Hippocampal formation (tissue), 2 donors: Measurements from ENCODE around the gene ARMCX2.
A peak's percentile ranks its signal among the peaks of the same experiment; 100 is the strongest.
"Not testable (repeated sequence)": the region's sequence is repeated elsewhere in the genome, so short reads cannot be mapped to it uniquely, and the experiment has no call there.

Experiments
- DNase-seq, 2 donors: peaks; one replicate each; lab custom pipeline; 2025; lab: John Stamatoyannopoulos, UW

The ARMCX2 gene

DNA sequence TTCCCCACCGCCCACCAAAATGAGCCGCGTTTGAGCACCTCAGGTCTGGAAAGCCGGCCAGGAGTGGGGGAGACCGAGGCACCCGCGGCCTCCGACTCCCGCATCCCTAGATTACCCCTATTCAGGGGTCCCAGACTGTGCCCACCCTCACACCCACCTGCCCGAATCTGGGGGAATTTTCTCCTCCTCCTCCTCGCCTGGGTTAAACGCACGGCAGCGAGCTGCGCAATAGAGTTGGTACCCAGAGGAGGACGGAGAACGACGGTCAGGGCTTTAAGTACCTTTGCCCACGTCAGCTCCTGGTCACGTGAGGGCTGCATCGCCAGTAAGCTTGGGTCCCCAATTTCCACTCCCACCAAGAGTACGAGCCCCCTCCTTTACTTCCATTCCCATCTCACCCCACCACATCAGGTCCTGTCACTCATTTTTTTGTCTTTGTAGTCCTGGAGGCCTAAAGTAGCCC, at the start of gene ARMCX2:
ARMCX2 (minus strand) TSS at position 250 of the 463 bp plus-strand sequence. CDS start 2,262 bp downstream, outside the sequence.
- peak; percentile 9 to 56 for DNase-seq

DNA sequence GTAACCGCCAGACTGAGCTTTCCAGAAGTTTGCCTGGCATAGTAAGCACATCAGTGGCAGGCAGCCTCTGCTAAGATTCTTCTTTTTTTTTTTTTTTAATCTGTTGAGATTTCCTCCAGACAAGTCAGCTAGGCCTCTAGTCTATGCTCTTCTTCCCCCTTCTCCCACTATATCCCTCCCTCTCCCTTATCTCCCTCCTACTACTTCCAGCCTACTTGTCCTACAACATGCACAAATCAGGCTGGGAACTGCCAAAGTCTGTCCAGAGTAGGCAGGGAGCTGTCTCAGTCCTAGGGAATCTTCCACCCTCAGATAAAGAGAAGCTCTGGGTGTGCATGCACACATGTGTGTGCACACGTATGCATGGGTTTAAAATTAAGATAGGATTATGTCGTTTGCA, 49.7 kb upstream of the ARMCX2 start:
- no peak for DNase-seq

DNA sequence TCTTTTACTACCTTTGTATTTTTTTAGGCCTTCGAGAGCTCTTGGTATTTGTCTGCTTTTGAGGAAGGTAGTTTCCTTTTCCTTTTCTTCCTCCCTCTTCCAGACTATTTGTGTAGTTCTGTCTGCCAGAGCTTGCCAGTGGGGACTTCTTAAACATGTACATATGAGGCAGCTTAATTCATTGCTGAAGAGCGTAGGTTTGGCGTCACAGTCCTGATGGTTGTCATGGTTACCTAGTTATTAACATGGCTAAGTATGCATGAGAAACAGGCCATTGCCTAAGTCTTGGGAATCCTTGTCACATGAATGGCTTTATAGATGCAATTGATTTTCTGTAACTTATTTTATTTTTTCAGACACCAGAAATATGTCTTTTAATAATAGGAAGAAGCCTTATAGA, 48.5 kb upstream of the ARMCX2 start:
- no peak for DNase-seq

DNA sequence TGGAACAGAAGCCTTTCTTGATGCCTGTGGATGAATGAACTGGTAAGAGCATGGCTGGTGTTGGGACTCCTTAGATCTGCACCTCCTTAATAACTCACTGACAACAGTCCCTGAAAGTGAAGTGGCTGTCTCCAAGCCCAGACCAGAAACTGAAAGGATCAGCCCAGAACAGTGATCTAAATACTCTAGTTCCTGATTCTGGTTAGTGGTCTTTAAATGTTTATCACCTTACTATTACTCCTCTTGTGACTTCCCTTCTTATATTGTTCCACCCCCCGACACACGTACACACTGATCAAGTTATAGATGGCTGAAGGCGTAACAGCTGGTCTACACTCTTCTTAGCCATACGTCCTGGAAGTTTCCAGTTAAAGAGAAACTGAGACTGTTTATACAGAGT, 33.8 kb upstream of the ARMCX2 start:
- DNase-seq: no peak

DNA sequence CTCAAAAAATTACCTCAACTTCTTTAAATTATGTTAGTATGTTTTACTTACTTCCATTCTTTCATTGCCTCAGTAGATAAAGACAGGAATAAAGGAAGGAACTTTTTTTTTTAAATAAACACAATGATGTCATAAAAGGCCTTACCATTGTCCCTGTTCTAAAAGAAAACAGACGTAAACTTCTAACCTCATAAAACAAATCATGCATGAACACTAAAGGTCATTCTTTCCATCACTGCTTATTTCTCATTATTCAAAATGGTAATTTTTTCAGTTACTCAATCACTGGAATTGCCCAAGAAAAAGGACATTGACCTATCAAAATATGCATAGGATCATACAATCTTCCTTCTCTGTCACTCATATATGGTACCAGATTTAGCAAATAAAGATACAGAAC, 32.2 kb upstream of the ARMCX2 start:
- DNase-seq: no peak

DNA sequence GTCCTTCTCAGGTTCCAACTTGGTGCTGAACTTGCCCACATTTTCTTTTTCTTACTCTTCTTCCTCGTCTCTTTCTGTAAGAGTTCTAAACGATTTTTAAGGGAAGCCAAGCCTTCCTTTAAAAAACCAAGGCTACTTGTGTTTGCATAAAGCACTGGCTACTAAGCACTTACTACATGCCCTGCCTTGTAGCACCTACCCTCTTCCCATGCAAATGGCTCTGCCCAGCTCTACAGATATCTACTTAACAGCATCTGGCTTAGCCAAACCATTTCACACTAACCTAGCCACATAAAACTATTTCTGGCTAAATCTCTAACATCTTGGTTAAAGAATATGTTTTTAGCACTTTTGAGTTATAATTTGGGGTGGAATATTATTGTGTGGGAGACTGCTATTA, 26.9 kb upstream of the ARMCX2 start:
- no peak for DNase-seq

DNA sequence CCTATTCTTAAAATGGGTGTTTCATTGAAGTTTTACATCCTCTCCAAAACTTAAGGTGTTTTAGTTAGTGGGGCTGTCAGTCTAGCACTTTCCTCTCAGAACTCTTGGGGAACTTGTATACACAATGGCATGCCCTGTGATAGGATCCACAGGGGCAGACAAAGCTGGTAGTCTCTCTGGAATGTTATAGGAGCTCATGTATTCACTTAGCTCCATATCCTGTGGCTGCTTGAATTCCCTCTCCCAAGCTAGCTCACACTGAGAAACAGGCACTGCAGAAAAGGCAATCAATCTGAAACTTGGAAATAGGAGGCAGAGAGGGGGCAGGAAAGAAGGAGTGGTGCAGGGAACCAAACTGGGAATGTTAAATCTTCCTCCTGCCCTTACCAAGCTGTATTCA, 26.3 kb upstream of the ARMCX2 start:
- DNase-seq: no peak

DNA sequence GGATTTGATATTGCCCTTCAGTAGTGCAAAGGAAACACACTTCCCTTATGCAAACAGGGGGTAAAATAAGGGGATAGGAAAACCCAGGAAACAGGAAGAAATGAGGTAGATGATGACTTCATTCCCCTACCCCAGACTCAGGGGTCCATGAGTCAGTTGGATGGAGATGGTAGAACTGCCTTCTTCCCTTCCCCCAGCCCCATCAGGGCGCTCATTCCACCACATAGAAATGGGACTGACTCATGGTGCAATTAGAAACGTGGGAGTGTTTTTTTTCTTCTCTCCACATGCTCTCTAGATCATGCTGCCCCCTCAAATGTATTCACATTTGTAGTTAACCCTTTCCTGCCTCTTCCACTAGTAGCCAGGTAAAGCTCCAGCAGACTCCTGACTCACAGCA, 23.1 kb upstream of the ARMCX2 start:
- no peak for DNase-seq

DNA sequence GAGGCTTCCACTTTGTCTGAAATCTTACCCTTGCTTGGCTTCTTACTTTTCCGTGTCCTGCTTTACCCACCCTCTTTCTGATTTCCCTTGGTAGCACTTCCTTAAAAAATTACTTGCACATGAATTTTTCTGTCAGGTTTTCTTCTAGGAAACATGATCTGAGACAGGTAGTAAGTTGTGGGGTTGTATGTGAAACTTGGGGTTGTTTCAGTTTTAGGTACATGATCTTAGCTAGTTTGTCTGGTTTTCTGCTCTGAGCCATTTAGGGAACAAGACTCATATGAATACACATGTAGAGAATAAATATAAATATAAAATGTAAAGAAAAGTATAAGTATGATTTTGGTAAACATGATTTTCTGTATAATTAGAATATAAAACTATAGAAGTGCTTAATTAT, 17.4 kb upstream of the ARMCX2 start:
- no peak for DNase-seq

DNA sequence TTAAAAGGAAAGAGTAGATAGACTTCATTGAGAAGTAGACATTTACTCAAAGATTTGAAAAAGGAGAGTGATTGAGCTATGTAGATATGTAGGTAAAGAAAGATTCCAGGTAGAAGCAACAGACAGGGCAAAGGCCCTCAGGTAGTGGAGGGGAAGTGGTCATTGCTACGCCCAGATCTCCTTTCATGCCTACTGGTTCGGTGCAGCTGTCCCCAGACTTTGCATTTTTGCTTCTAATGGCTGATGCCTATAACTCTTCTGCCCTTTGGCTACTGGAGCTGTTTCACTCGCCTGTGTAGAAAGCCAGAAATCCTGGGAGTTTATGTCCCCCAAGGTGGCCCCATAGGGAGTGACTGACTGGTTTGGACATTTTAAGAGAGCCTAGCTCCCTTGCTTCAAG, 16.9 kb upstream of the ARMCX2 start:
- no peak for DNase-seq

DNA sequence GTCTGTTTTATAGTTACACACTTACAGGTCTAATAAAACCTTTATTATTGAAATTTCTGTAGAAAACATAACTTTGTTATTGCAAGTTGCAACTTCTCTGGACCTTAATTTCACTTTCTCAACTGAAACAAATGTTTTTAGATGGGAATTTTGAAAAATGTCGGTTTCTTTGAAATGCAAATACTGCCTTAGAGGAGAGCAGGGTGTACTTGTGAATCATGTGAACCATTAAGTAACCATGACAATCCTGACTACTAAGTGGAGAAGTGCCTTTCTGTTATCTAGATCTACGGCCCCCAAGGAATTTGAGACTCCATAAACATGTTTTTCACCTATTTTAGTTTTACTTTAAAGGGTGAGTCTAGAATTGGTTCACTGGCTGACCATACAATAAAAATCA, 8.5 kb upstream of the ARMCX2 start:
- no peak for DNase-seq

DNA sequence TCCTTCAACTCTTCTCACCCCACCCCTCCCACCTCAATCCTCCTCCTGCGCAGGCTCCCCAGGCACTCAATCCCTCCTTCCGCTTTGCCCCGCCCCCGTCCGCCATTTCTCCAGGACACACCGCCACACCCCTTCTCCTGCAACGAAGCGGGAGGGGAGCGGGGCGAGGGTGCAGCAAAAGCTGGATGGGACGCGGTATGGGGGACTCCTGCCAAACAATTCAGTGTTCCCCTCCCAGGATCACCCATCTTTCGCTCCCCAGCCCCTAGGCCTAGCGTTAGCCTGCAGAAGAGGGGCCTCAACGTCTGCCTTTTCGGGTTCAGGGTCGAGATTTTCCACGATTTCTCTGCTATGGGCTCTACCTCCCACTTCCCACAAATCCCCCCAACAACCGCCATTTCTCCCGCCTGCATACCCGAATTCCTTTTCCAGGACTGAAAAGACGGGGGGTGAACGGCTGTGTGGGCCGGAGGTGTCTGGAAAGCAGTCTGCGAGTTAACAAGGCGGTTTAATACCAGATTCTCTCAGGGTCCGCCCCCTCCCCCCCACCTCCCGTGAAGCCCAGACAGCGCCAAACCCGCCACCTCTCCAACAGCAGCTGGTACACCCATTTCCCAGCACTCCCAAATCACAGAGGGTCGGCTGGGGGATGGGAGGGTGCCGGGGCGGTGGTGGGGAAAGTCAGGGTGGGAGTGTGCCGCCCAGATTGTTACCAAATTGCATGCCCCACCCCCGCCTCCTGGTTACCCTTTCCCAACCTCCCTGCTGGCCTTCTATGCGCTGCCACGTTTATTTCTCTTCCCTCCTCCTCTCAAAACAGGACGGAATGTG, 774 bp downstream of the ARMCX2 start:
- peak; percentile 26 to 39 for DNase-seq

DNA sequence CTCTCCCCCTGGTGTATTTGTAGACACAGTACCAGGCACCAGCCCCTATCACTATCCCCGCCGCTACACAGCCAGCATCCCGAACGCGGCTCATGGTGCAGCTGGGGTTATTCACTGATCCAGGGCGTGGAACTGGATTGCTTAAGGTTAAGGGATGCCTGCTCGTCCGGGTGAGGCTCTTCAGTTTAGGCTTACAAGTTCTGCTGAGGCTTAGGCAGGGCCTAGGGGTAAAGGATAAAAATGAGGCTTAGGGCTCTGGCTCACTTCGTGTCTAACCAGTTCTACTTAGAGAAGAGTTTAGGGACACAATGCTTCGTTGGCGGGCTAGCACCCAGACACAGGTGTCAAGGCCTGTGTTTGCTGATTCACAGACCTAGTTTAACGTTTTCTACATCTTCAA, 2.2 kb downstream of the ARMCX2 start:
- no peak for DNase-seq

DNA sequence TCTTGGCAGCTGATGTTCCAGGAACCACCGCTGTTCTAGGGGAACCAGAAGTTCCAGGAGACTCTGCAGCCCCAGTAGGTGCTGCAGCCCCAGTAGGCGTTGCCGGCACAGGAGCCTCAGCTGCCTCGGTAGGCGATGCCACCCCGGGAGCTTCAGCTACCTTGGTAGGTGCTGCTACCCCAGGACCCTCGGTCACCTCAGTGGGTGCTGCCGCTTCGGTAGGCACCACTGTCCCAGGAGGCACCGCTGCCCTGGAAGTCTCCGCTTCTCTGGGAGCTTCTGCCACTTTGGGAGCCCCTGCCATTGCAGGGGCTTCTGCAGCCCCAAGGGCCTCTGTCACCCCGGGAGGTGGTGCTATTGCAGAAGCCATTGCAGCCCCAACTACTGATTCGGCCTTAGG, 2.8 kb downstream of the ARMCX2 start:
- no peak for DNase-seq

DNA sequence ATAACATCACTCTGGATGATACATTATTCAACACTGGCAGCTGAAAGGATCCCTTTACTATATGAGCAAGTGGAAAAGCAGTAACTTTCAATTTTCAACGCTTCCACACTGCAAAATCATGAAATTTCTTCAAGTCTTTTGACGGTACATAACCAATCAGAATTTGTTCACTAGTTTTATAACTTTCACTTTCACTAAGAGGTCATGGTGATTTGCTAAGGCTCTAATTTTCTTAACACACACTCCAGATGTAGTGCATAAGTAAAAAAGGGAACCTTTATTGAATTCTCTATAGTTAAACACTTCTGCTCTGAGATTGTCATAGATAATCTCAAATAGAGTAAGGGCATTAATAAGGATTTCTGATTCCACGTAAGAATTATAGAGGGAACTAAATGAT, 4.1 kb downstream of the ARMCX2 start:
- DNase-seq: no peak

DNA sequence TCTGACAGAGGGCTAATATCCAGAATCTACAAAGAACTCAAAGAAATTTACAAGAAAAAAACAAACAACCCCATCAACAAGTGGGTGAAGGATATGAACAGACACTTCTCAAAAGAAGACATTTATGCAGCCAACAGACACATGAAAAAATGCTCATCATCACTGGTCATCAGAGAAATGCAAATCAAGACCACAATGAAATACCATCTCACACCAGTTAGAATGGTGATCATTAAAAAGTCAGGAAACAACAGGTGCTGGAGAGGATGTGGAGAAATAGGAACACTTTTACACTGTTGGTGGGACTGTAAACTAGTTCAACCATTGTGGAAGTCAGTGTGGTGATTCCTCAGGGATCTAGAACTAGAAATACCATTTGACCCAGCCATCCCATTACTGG, 11.9 kb downstream of the ARMCX2 start:
- DNase-seq: not testable (repeated sequence)

DNA sequence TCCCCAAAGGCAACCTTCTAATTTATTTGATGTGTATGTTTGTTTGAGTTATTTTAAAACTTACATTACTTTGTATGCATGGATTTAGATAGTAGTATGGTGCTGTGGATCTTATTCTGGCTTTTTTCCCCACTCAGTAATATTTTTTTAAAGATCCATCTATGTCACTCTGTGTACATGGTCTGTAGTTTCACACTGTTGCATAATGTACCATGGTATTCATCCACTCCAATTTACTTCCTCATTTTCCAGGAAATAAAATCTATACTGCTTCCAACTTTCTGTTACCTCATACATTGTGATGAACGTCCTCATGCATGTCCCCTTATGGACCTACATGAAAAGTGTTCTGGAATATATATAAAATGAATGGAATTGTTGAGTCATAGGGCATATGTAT, 17.6 kb downstream of the ARMCX2 start:
- no peak for DNase-seq

DNA sequence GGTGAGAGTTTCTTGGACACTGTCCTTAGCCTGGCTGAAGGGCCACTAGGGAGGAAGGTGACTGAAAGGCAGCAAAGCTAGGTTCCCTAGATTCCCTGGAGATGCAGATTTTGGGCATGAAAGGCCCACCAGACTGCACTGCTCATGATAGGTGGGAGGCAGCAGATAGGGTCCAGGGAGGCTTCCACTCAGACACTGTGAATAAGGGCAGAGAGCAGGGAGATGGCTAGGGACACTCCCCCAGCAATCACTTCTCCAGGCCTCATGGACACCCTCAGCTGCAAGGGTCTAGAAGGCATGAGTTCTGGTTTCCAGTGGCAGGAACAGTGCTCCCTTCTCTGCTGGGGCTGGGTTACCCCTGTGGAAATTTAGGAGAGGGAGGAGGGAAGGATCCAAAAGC, 20.1 kb downstream of the ARMCX2 start:
- DNase-seq: no peak

DNA sequence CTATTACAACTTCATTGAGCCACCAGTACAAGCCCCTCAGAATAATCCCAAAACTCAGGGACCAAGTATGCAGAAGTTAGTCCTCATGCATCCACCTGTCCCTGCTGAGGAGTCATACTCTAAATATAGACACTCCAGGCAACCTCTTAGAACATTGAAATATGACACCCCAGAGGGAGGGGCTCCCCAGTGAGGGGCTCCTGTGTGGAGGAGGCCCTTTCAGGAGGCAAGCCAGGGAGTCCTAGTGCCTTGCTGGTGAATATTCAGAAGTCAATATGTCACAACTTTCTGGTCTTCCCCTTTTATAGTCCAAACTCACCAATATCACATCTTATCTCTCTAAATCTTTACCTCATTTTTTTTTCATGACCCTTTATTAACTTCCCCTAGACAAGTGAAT, 40.3 kb downstream of the ARMCX2 start:
- no peak for DNase-seq

DNA sequence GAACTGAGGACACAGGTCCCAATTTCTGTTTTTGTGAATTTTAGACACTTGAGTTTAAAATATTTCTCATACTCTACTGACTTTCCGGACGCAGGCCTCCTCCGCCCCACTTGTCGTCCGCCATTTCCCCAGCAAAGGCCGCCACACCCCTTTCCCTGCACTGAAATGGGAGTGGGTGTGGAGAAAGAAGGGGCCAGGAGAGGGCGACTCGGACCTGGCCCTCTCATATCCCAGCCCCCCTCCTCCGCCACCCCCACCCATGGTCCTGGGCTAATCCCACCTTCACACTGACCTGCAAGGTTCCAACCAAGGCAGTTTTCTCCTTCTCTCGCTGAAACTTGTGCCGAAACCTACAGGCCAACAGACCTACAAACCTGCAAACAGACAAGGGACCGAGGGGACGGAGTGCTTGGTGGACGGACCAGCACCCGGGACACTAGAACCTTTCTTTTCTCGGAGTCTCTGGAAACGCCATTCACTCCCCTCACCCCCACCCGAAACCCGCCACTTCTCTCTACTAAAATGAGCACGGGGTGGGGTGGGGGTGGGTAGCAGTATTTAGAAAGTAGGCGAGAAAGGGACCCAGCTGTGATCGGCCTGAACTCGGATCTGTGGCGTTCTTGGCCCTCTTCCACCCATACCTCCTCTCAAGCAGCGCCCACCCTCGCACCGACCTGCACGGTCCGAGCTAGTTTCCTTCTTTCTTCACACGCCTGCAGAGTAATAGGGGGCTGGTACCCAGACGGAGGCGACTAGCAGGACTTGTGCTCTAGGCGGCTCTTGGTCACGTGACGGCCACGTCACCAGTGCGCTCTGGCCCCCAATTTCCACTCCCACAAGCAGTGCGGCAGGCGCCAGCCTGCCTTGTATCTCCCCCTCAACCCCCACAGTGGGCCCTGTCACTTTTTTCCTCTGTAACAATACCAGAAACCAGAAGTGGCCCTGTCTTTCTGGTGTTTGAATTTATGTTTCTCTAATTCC, 42.1 kb downstream of the ARMCX2 start, which contains the start of gene ARMCX6:
ARMCX6 (minus strand) TSS at position 790 of the 981 bp plus-strand sequence. CDS start 1,380 bp downstream, outside the sequence.
- DNase-seq: peak; percentile 50 to 53

DNA sequence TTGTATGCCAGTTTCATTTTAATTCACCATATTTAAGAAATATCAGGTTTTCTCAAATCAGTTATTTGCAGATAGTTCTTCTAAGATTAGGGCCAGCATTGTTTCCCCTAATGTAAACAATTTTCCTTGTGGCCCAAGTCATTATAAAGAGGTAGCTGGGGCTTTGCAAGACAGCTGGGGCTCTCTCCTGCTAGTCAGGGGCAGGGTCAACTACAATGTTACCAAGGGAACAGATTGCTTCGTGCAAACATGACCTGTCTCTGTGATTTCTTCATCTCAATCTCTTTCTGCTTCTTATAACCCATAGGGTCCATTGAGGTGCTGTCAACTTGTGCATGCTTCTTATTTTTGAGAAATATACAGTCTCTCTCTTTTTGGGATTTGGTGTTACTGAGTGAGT, 53.9 kb downstream of the ARMCX2 start:
- no peak for DNase-seq
